GM11168 (cell line): Measurements from ENCODE around the gene CPT1A.

Source experiments
- in situ Hi-C: fragments of 300-500 bp; cut with MboI; formaldehyde crosslinking; loops from one replicate; pipeline ENCODE4 v1.12.0; 2022; ENCODE audit warnings: low sequenced_read_pairs; ENCODE audit not compliant: unreplicated experiment

CPT1A gene

DNA sequence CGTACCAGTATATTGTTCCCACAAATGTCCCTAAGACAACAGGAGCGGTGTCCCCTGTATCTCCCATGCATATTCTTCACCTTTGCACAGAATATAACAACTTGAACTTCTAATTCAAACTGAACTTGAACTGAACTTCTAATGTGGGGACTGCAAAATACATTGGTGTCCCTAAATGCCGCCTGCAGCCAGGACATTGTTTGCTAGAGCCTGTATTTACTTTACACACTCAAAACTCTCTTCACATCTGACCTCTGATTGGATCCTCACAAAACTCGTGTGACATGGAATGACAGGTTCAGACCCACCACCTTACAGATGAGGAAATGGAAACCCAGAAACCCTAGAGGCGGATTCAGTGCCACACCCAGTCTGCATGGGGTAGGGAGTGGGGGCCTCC, 6.4 kb downstream of the CPT1A start:
- in situ Hi-C loops, result no loop called here

DNA sequence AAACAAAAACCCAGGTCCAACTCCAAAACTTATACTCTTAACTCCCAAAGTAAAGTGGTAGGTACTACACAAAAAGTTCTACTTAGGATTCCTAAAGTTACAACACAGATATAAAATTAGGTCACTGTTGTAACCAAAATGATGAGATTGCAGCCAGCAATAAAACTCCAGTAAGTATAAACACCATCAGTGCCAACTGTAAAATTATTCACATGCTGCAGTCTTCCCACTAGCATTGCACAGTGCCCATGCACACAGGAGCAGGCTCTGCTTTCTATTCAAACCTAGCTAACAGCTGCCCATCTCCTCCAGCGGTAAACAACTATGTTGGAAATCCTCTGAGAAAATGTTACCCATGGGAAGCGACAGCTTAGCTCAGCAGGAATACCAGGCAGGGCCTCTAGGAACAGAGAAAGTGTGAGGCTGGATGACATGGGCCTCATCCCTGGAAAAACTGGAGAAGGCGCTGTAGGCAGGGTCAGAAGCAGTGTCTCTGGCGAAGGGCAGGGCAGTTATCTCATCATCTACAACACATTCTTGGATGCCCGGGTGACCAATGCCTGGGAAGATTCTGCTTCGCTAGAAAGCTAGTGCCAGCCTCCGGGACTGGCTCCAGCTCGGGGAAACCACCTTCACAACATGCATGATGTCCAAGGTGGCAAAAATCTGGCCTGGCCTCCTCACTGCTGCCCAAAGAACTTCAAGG, 9.1 kb downstream of the CPT1A start:
- in situ Hi-C loops, result no loop called here

DNA sequence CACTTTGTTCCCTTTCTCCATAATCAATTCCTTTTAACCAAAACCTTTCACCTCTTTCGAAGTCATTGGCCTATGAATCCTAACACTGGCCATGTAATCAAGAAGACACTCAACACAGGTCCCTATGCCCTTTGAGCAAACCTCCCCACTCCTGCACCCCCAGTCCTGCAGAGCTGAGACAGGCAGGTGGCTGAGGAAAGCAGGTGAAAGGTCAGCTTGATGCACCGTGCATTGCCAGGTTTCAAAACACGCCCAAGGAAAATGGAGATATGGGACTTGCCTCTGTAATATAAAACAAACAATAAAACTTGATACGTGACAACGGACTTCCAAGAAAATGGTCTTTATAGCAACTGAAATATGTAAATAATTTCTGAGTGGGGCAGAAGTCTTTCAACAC, 10.6 kb downstream of the CPT1A start:
- in situ Hi-C loops, result no loop called here

DNA sequence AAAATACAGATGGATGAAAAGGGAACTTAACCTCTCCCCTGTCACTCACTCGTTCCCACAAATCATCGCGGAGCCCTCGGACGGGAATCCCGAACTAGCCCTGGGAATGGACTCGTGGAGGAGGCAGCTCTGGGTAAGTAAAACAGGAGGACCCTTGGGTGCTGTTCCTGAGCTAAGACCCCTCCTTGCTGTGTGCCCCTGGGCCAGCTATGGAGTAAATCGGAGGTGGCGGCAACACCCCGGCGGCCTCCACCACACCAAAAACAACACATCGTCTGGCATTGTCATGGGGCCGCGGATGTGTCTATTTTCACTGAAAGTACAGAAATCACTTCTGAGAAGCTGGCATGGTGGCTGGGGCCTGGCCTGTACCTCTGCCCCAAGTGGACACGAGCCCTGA, 12.1 kb downstream of the CPT1A start:
- in situ Hi-C loops, result no loop called here

DNA sequence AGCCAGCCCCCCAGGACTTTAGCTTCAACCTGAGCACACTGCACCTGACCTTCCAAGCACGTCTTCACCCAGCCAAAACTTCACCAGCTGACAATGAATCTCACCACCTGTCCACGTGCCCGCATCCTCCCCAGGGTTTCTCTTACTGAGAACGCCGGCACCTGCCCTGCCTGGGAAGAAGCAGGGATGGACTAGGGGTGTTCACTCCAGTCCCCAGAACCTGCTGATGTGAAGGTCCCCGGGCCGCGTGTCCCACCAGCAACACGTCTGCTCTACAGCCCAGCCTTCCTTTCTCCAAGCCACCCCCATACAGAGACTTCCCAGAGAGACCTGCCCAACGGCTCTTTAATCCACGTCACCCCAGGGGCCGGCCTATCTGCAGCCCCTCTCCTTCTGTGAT, 12.8 kb downstream of the CPT1A start:
- in situ Hi-C loops, result no loop called here

DNA sequence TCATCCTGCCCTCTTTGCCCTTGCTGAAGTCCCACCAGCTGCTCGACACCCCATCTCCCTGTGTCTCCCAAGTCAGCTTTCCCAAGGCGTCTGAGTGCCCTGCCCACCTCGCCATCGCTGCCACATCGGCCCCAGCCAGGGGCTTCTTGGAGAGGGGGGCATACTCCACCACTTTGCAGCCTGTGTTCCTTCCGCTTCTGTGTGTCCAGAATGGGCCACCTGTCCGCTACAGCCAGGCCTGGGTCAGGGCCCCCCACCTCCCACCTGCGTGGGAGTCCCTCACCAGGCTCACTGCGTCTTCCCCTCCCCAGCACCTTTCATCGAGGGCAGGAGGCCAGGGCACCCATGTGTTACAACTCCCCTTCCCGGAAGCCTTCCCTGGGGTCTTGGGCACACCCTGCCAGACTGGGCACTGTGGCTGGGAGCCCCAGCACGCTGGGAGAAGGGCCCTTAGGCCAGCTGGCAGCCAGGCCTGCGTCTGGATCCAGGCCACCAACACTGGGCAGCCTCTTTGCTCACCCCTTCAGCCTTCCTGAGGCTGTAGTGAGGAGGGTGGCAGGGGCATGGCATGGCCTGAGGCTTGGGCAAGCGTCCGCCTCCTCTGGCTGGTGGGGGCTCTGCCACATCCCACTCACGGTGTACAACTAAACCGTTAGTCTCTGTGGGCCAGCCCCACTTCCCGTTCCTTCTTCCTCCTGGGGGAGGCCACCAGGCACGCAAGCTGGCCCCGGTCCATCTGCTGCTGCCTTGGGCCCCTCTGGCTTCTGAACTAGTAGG, 13.4 kb downstream of the CPT1A start:
- in situ Hi-C loops, result no loop called here

DNA sequence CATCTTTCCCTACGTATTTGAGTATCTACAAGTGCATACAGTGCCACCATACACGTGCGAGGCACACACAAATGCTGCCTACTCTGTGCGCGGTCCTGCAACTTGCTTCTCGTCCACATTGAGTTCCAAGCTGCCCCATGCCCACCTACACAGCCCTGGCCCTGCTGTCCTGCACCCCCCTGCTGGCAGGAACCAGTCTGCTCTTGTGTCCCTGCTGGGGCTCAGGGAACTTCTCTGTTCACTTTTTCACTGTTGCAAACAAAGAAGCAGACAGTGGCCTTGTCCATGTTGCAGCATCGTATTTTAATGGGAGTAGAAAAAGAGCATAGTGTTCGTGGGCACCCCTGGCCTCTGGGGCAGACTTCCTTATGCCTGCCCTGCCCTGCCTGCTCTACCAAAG, 14.0 kb downstream of the CPT1A start:
- in situ Hi-C loops, result no loop called here

DNA sequence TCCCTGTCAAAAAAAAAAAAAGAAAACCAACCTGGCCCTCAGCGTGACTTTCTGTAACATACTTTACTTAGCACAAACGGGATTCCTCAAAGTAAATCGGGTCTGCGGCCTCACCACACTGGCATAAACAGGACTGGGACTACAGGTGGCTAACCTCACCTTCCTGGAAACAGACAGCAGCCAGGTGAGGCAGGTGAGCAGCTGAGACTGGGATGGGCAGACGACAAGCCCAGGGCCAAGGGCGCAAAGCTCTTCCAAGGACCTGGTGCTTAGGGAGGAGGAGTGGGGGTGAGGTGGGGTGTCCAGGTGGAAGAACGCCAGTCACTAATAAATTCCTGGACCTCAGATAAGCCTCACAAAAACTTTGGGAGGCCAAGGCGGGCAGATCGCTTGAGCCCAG, 15.0 kb downstream of the CPT1A start:
- in situ Hi-C loops, result no loop called here

DNA sequence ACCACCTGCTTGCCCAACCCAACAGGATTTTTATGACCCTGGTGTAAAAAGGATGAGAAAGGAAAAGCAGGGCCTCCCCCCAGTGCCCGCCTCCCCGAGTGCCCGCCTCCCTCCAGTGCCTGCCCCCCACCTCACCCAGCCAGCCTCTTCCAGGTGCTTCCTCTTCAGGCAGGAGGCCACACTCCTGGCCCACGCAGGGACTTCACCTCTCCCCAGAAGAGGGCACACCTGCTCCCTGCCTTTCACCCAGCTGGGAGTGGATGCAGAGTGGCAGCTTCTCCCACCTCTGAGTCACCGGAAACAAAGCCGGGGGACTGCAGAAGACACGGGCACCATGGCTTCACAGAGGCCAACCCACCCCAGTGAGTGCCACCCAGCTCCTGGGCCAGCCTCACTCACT, 16.1 kb downstream of the CPT1A start:
- in situ Hi-C loops, result no loop called here

DNA sequence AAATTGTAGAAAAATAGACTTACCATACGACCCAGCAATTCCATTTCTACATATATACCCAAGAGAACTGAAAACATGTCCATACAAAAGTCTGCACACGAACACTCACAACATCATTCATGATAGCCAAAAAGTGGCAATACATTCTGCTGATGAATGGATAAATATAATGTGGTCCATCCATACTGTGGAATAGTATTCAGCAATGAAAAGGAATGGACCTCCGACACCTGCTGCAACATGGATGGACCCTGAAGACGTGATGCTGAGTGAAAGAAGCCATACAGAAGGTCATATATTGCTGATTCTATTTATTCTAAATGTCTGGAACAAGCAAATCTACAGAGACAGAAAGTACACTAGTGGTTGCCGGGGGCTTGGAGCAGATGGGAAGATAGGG, 19.2 kb downstream of the CPT1A start:
- in situ Hi-C loops, result no loop called here

DNA sequence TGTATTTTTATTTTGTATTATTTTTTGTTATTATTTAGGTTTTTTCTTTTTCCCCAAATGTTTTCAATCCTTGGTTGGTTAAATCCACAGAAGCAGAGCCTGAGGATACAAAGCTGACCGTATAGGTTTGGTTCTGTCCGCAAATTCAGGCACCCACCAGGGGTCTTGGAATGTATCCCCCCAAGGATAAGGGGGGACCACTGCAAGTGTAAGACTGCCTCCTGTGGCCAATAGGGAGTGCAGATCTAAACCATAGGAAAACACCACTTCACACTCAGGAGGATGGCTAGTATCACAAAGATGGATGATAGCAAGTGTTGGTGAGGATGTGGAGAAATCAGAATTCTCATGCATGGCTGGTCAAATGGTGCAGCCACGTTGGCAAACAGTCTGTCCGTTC, 20.0 kb downstream of the CPT1A start:
- in situ Hi-C loops, result no loop called here

DNA sequence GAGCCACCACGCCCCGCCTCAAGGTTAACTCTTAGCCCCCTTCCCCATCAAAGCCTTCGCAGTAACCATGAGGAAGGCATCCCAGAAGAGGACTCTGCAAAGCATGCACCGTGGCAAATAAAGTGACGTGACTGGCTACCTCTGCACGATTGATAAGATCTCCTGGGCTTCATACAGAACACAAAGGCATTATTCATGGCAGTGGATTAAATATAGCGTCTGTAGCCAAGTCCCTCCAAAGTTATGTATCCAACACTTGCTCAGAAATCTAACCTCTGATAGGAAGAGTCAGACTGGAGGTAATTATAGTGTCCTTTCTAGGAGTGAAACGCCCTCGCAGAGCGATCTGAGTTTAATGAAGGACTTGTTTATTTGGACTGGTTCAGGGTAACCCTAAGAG, 22.4 kb downstream of the CPT1A start:
- in situ Hi-C loops, result no loop called here

DNA sequence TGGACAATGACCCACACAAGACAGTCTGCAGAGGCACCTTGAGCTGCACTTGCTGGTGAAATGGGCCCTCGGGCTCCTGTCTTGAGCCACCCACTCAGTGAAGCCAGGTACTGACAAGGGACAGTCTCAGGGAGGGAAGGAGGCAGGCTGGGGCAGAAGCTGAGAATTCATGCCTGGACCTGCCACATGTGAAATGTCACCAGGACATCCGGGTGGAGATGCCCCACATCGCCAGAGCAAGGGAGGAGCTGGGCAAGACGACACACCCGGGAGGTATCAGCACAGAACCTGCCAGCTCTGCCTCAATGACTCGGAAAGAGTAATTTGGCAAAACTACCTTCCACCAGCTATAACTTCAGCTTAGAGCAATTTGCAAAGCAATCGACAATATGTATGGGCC, 23.5 kb downstream of the CPT1A start:
- in situ Hi-C loops, result no loop called here

DNA sequence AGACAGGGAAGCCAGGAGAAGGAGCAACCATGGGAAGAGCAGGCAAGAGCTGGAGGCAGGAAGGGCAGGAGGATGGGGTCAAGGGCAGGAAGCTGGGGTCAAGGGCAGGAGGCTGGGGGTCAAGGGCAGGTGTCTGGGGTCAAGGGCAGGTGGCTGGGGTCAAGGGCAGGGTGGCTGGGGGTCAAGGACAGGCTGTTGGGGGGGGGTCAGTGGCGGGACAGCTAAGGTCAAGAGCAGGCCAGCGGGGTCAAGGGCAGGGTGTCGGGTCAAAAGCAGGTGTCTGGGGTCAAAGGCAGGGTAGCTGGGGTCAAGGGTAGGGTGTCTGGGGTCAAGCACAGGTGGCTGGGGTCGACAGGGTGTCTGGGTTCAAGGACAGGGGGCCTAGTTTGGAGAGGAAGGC, 24.2 kb downstream of the CPT1A start:
- in situ Hi-C loops, result no loop called here

DNA sequence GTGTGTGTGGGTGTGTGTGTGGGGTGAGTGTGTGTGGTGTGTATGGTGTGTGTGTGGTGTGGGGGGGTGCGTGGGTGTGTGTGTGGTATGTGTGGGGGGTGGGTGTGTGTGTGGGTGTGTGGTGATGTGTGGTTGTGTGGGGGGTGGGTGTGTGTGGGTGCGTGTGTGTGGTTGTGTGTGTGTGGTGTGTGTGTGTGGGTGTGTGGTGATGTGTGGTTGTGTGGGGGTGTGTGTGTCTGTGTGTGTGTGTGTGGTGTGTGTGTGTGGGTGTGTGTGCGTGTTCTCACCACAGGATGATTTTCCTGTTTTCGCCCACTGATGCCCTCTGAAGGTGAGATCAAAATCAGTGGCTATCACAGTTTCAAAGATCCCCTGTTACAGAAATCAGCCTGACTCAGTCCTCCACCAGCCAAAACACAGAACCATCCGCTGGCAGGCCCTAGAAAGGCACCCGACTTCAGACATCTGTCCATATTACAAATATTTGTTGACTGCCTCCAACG, 24.7 kb downstream of the CPT1A start:
- in situ Hi-C loops, result no loop called here

DNA sequence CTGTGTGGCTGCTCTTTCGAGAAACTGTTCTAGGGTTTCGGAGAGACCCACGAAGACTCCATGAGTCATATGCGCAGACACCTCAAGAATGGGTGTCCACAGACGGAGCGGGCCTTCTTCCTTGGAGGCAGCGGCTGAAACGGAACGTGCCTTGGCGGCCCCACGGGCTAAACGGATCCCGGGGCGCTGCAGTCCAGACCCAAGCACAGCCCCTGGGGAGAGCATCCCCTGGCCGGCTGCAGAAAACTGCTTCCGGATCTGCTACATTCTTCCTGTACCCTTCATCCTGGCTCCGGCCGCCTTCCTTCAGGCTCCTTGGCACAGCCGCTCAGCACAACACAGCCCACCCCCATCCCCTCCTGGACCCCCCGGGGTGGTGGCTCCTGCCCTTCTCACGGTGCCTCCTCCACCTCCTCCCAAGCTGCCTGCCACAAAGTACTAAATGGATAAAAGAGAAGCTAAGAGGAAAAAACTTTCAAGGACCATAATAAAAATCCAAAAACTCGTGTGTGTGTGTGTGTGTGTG, 25.4 kb downstream of the CPT1A start:
- in situ Hi-C loops, result no loop called here

DNA sequence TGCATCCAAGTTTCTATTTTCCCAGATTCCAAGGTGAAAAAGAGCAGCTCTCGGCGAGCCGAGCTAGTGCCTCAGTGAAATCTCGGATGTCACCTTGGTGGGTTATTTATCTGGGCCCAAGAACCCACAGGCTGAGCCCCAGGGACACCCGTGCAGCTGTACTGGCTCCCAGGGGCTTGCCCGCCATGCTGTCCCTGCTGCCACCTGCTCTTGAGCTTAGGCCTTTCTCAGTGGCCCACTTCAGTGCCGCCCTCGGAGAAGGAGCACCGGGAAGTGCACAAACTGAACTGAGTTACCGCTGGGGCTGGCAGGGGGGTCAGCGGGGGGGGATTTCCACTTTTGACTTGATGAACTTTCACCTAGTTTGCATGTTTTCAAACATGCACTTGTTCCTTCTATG, 27.9 kb downstream of the CPT1A start:
- in situ Hi-C loops, result no loop called here

DNA sequence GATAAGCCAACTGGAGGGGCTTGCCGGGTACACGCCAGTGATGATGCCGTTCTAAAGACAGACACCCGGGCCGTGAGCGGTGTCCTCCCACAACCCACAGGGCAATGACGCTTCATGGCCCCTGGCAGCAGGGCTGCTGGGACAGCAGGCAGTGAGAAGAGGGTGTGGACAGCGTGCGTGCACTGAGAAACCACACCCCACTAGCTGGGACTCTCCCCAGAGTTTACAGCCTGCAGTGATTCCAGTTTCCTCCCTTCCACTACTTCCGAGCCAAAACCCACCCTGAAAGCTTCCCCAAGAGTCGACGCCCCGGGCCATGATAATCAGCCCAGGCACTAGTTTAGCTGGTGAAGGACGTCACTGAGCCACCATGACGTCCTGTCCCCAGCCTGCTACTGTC, 29.2 kb downstream of the CPT1A start:
- in situ Hi-C loops, result no loop called here

DNA sequence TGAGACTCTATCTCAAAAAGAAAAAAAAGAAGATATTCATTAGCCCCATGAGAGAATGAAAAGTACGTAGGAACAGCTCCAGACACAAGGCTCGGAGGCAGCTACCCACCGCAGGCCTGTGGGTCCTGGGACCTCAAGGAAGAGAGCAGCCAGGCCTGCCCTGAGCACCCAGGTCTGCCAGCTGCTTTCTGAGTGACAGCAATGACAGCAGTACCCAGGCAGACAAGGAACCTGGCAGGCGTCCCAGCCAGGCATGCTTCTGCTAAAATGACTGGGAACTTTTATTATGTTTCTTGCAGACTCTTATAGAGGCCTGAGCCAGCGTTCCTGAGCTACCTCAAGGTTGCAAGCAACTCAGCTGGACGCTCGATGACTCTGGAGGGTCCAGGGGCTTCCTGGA, 31.6 kb downstream of the CPT1A start:
- in situ Hi-C loops, result no loop called here

DNA sequence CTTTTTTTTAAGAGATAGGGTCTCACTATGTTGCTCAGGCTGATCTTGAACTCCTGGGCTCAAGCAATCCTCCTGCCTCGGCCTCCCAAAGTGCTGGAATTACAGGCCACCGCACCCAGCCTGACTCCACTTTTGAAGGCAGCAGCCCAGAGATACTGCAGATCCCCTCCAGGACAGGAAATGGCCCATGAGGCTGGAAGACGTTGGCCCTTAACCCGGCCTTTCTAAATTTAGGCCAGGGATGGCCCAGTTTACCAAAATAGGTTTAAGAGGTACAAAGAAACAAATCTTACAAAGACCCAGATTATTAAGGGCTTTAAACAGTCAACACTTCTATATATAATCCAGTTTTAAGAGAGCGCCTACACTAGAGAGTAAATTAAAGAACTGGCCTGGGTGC, 32.2 kb downstream of the CPT1A start:
- in situ Hi-C loops, result no loop called here

DNA sequence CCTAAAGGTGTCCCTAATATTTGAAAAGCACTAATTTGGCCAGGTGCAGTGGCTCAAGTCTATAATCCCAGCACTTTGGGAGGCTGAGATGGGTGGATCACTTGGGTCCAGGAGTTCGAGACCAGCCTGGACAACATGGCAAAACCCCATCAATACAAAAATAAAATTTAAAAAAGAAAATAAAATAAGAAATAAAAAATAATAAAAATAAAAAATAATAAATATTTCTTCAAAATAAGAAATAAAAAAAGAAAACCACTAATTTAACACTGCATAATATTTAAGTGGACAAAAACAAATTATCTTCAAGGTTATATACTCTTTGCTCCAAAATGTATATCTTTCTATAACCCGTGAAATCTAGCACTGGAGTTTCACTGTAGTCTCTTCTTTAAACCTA, 32.9 kb downstream of the CPT1A start:
- in situ Hi-C loops, result no loop called here
